Mucosa of rectum (tissue), 2 donors: ENCODE results near the gene CLCF1.

Experiments
- H3K27ac ChIP-seq, 2 donors: one replicate each; pipeline ENCODE4 v1.7.0; 2013; ENCODE audit warnings: inconsistent platforms in 2 of 2, low read depth in 2 of 2, low read length in 2 of 2
- H3K27me3 ChIP-seq, 2 donors: one replicate each; pipeline ENCODE4 v1.7.0; 2013; ENCODE audit warnings: low read length in 2 of 2; ENCODE audit not compliant: control insufficient read depth in 2 of 2, insufficient read depth in 2 of 2
- H3K36me3 ChIP-seq, 2 donors: one replicate each; pipeline ENCODE4 v1.7.0; 2013; ENCODE audit warnings: low read length in 2 of 2; ENCODE audit not compliant: control insufficient read depth in 2 of 2, insufficient read depth in 2 of 2
- H3K4me1 ChIP-seq, 2 donors: one replicate each; pipeline ENCODE4 v1.7.0; 2013; ENCODE audit warnings: low read length in 2 of 2, mild to moderate bottlenecking in 1 of 2; ENCODE audit not compliant: control insufficient read depth in 2 of 2, insufficient read depth in 2 of 2
- H3K4me3 ChIP-seq, 2 donors: one replicate each; pipeline ENCODE4 v1.7.0; 2013; ENCODE audit warnings: low read length in 2 of 2
- H3K9ac ChIP-seq, 2 donors: one replicate each; pipeline ENCODE4 v1.7.0; 2013; ENCODE audit warnings: low read length in 2 of 2, low read depth in 1 of 2, mild to moderate bottlenecking in 1 of 2
- H3K9me3 ChIP-seq, 2 donors: one replicate each; pipeline ENCODE4 v1.7.0; 2013; ENCODE audit warnings: low read length in 2 of 2; ENCODE audit not compliant: control insufficient read depth in 2 of 2
- donor health status: healthy.
- donor health status: Normal muscosa, but diverticular disease.

Gene CLCF1

DNA sequence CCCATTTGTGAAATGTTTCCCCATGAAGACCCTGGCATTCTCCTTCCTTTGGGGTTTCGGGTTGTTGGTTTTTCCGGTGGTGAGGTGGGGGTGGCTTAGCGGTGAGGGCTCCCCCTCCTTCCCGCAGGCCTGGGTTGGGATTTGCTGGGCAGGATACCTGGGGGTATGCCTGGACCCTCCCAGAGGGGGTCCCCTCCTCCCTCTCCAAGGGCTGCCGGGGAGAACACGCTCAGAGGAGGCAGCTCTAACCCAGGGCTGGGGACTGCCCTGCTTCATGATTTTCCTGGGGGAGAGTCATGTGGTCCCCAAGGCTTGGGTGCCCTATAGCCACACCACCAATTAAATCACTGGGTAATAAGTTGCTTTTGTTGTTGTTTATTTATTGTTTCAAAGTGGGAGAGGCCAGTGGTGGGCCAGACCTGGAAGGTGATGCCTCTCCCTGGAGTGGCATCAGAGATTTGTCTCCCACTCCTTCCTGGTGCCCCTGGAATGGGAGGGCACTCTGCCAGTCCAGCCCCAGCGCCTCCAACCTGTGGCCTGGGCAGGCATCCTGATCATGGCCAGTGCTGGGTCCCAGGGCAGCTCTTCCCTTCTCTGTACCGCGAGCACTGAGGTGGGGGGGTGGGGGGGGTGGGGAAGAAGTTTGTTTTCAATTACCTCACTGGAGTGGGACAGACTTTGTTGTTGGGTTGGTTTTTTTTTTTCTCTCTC, 1.3 kb upstream of the CLCF1 start:
- peaks cover 26 to 36% of the 10 kb centered on the region in 2 donors for H3K4me1 ChIP-seq
- peak overlapping the region in 1 of 2 donors; percentile 89 for H3K27ac ChIP-seq
- no peaks in the 10 kb centered on the region for H3K36me3 ChIP-seq
- peak overlapping the region; percentile 13 to 69 for H3K4me3 ChIP-seq
- peak overlapping the region; percentile 32 to 51 for H3K9ac ChIP-seq
- H3K27me3 ChIP-seq: no peaks in the 10 kb centered on the region
- no peaks in the 10 kb centered on the region for H3K9me3 ChIP-seq

- peak overlapping the region; percentile 56 to 69 for H3K4me3 ChIP-seq
- H3K27me3 ChIP-seq: no peaks in the 10 kb centered on the region
- H3K9ac ChIP-seq: peak overlapping the region; percentile 58 to 81
- no peaks in the 10 kb centered on the region for H3K9me3 ChIP-seq
- H3K4me1 ChIP-seq: peaks cover 26 to 27% of the 10 kb centered on the region in 2 donors
- H3K27ac ChIP-seq: peak overlapping the region; percentile 86 to 89
- H3K36me3 ChIP-seq: no peaks in the 10 kb centered on the region
Measured at GRCh38 chr11:67373648-67374570, 511 bp upstream of the CLCF1 start.

GRCh38 chr11:67372321-67372992, 941 bp downstream of the CLCF1 start:
- peak overlapping the region; percentile 86 to 89 for H3K27ac ChIP-seq
- no peaks in the 10 kb centered on the region for H3K27me3 ChIP-seq
- H3K4me3 ChIP-seq: peak overlapping the region; percentile 50 to 60
- H3K9ac ChIP-seq: peak overlapping the region; percentile 52 to 81
- H3K36me3 ChIP-seq: no peaks in the 10 kb centered on the region
- H3K4me1 ChIP-seq: peaks cover 28 to 29% of the 10 kb centered on the region in 2 donors
- no peaks in the 10 kb centered on the region for H3K9me3 ChIP-seq

- Histone ChIP-seq H3K27ac (peak overlapping the region; percentile 36 to 66), H3K9ac (peak overlapping the region; percentile 40 to 52), H3K4me1 (peaks cover 32 to 34% of the 10 kb centered on the region in 2 donors), H3K36me3 (no peaks in the 10 kb centered on the region), H3K9me3 (no peaks in the 10 kb centered on the region), H3K27me3 (no peaks in the 10 kb centered on the region), H3K4me3 (peak overlapping the region; percentile 25 to 60)
Measured at GRCh38 chr11:67371911-67372320, 1.5 kb downstream of the CLCF1 start.

GRCh38 chr11:67371189-67371910, 2.0 kb downstream of the CLCF1 start:
- Histone ChIP-seq H3K27me3 (no peaks in the 10 kb centered on the region), H3K36me3 (no peaks in the 10 kb centered on the region), H3K9me3 (no peaks in the 10 kb centered on the region), H3K4me3 (peak overlapping the region; percentile 25 to 60), H3K27ac (peak overlapping the region in 1 of 2 donors; percentile 66), H3K4me1 (peaks cover 34 to 36% of the 10 kb centered on the region in 2 donors), H3K9ac (peak overlapping the region; percentile 5 to 40)

DNA sequence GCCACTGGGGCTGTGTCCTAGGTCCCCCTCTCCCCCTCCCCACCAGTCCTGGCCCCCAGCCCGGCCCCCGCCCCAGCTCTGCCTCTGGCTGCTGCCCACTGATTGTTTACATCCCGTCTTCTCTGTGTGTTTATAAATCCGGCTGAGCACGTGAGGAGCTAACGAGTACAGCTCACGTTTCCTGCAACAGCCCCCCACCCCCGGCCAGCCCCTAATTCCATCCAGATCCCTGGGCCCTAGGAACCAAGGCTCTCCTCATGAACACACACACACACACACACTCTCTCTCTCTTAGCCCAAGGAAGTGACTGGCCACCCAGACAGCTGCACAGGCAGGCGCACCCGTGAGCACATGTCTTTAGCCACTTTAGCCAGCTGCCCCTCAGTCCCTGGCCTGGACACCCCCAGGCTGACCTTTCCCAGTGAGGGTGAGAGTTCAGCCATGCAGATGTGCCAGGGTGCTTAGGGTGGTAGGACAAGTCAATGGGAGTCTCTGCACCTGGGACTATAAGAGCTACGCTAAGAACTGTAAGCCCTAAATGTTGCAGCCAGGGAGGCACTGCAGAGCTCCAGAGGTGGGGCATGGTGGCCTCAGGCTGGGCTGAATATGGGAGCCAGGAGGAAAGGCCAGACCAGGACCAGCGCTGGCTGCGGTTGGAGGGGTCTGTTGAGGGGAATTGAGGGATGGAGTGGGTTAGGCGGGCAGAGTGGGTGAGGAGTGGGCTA, 2.9 kb downstream of the CLCF1 start:
- Histone ChIP-seq H3K36me3 (no peaks in the 10 kb centered on the region), H3K4me3 (peak overlapping the region in 1 of 2 donors; percentile 7), H3K27me3 (no peaks in the 10 kb centered on the region), H3K27ac (peak overlapping the region in 1 of 2 donors; percentile 66), H3K9ac (peak overlapping the region in 1 of 2 donors; percentile 5), H3K4me1 (peaks cover 34 to 36% of the 10 kb centered on the region in 2 donors), H3K9me3 (no peaks in the 10 kb centered on the region)

DNA sequence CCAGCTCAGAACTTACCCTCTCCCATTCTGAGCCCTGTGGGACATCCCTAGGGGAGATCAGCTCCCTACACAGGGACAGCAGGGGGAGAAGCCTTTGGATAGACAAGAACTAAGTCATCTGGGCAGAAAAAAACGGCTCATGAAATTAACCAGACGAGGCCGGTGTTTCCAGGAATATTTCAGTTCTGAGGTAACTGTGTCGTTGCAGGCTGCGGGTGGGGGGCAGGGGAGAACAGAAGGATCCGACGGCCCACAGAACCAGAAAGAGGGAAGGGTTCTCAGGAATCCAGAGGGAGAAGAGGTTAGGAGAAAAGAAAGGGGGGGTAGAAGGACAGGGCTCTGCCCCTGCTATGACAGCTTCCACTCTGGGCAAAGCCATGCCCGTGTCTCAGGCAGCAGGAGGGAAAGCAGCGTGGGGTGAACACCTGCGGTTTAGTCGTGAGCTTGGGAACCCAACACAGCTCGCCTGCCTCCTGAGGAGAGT, 3.6 kb downstream of the CLCF1 start:
- Histone ChIP-seq H3K4me3 (no peak overlapping the region), H3K4me1 (peaks cover 39 to 43% of the 10 kb centered on the region in 2 donors), H3K36me3 (peaks cover 0 to 2% of the 10 kb centered on the region in 2 donors), H3K27ac (peak overlapping the region in 1 of 2 donors; percentile 17), H3K9ac (no peak overlapping the region), H3K27me3 (no peaks in the 10 kb centered on the region), H3K9me3 (no peaks in the 10 kb centered on the region)

DNA sequence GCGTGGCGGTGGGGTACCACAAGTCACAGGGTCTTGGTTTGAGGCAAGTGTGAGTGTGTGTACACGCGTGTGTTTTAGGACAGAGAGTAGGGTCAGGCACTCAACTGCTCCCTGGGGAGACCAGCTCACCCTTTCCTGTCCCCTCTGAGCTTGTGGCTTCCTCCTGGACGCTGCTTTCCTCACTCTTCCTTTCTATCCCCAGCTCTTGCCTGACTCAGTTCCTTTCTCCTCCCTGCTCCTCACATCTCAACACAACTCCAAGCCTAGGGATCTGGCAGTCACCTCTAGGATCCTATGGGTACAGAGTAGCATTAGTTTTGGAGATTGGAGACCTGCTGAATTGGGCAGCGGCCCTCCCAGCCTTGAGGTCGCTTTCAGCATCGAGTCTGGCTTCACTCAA, 4.1 kb downstream of the CLCF1 start:
- Histone ChIP-seq H3K27ac (peak overlapping the region in 1 of 2 donors; percentile 17), H3K4me3 (no peak overlapping the region), H3K36me3 (peaks cover 0 to 5% of the 10 kb centered on the region in 2 donors), H3K9ac (no peak overlapping the region), H3K4me1 (peaks cover 37 to 39% of the 10 kb centered on the region in 2 donors), H3K27me3 (no peaks in the 10 kb centered on the region), H3K9me3 (no peaks in the 10 kb centered on the region)

DNA sequence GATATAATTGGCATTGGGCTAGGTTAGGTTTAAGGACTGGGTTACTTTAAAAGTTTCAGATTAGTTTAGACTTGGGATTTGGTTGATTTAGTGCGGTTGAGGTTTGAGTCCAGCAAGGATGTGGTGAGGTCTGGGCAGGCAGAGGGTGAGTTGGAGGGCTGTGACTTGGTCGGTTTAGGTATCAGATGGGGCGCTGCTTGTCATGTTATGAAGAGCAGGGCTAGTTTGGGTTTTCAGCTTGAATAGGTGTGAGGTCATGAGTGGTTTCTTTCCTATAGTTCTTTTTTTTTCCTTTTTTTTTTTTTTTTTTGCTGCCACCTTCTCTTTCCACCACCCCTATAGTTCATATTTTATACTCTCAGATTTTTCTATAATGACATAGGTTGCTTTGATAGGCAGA, 4.8 kb downstream of the CLCF1 start:
- Histone ChIP-seq H3K27me3 (no peaks in the 10 kb centered on the region), H3K27ac (no peak overlapping the region)

More for the DNA sequence above, 4.8 kb downstream of the CLCF1 start:
- peaks cover 31 to 34% of the 10 kb centered on the region in 2 donors for H3K4me1 ChIP-seq
- H3K9me3 ChIP-seq: no peaks in the 10 kb centered on the region
- no peak overlapping the region for H3K9ac ChIP-seq
- H3K4me3 ChIP-seq: no peak overlapping the region
- H3K36me3 ChIP-seq: peaks cover 0 to 5% of the 10 kb centered on the region in 2 donors
